CD4-positive, alpha-beta T cell treated with Interleukin-6 for 4 hours (primary cell): ENCODE measurements around the gene CADM1.

Experiments used
- DNase-seq: peaks from one replicate; pipeline ENCODE4 v3.0.0-alpha.2; 2020; ENCODE audit warnings: mixed read lengths

The CADM1 gene

GRCh38 chr11:115272925-115273324 is 231.3 kb downstream of the CADM1 start:
- DNase-seq, result no peak

- no peak for DNase-seq
Observed at GRCh38 chr11:115271643-115272042, 232.6 kb downstream of the CADM1 start.

- no peak for DNase-seq
Observed at GRCh38 chr11:115269191-115269950, 234.8 kb downstream of the CADM1 start.

DNA sequence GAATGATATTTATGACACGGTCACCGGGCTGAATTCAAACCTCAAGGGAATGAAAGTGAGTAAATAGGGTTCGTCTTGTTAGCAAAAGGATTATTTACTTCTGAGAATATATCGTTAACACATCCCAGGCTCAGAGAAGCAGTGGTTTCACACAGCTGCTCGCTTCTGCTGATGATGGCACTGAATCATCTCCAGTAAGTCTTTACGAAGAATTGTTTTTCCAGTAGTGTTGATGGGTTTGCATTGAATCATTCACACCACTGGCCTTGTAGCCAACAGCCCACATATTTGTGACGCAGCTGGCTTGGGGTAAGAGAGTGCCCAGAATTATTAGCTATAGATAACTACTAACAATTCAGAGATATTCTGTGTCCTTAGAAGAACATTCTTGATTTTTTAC is 236.3 kb downstream of the CADM1 start:
- DNase-seq, result no peak

DNA sequence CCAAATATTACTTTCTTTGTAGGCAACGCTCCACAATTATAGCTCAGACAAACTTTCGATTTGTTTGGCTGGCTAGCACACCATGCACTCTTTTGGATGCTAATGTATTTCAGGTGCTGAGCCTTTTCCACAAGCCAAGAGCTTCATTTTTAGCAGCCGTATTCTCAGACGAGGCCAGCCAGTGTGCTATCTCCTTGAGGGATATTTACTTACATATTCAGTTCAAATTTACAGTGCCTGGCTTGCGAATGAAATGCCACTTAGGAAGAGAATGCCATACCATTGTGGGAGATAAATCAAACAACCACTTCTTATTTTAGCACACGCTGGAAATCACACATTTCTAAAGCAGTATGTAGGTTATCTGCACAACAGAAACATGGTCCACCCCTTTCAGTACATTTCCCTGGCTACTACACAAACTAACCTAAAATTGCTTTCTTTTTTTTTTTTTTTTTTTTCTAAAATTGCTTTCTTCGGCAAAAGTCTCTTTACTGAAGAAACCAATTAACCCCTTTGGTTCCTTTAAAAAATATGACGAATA is 236.9 kb downstream of the CADM1 start:
- DNase-seq, result no peak

DNA sequence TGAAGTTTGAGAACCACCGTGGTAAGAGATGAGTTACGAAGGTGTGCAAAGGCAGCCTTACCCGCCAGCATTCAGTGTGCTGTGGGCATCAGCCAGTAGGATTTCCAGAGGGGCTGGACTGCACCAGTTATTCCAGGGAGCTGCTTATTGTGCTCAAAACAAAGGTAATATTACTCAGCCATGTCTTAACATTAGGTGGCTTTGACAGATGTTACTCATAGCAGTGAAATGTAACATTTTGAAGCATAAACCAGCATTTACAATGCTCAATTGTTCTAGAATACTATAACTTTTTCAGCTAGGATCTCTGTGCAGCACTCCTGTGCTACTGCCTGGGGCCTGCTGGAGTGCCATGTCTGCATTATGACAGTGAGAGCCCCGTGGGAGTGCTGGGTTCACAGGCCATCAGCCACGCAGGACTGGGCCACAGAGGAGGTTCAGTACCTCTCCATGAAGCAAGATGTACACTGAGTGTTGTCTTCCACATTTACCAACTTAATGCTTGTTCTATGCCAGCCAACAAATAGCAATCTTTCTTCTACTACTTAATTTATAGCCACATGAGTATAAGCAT is 238.1 kb downstream of the CADM1 start:
- no peak for DNase-seq

- no peak for DNase-seq
Observed at GRCh38 chr11:115263799-115264656, 240.2 kb downstream of the CADM1 start.

DNA sequence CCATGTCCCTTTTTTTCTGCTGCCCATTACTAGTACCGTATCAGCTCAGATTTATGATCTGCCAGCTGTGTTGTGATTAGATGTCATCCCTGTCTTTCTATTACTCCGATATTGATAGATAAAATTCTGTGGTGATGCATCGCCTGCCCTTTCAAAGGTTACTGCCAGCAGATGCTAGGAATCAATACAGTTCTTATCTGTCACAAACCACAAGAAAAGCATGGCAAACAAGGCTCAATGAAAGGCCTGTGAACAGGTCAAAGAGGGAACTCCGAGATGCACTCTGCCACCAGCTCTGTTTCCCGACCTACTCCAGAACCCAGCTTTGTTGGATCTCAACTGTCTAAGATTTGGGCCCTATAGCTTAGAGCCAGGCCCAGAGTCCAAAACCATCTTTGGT is 246.0 kb downstream of the CADM1 start:
- no peak for DNase-seq

- no peak for DNase-seq
Observed at GRCh38 chr11:115257678-115258077, 246.5 kb downstream of the CADM1 start.

DNA sequence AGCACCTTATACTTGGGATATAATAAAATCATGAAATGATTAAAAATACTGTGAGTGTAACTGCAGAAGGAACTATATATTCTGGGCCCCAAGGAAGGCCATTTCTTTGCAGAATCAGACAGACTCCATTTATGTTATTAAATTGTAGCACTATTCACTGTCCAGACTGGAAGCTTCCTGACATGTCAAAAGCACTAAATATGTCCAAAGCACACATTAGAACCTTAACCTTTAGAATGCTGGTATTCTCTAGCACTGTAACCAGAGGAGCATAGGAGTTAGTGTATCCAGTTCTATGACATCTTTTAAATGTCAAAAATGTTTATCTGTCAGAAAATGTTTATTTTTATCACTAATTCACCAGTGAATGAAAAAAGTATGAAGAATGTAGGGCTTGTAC is 246.9 kb downstream of the CADM1 start:
- no peak for DNase-seq

- no peak for DNase-seq
Observed at GRCh38 chr11:115256397-115257197, 247.6 kb downstream of the CADM1 start.

DNA sequence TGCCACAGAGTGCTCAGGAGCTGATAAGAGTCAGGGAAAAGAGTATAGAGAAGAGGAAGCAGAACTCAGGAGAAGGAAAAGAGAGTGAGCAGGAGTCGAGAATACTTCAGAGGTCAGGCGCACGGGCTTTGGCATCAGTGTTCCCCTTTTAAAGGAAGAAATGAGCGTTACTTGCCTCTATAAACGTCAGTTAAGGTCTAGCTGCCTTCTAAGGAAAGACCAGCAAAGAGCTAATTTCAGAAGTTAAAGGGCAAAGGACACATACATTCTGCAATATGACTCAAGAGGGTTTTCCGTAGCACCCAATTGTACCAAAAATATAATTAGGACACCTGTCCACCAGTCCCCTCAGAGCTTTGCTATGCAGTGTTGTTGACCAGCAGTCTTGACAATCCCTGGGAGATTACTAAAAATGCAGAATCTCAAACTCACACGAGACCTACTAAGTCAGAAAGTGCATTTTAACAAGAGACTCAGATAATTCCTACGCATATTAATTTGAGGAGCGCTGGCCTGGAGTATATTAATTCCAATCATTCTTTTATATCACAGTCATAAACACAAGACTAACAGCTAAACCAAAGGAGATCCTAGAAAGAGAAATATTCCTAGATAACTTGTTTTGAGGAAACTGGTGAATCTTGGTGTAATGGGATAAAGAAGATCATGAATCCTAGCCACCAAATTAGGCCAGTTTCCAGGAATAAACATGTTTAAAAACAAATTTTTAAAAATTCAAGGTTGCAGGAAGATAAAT is 249.0 kb downstream of the CADM1 start:
- DNase-seq, result no peak

DNA sequence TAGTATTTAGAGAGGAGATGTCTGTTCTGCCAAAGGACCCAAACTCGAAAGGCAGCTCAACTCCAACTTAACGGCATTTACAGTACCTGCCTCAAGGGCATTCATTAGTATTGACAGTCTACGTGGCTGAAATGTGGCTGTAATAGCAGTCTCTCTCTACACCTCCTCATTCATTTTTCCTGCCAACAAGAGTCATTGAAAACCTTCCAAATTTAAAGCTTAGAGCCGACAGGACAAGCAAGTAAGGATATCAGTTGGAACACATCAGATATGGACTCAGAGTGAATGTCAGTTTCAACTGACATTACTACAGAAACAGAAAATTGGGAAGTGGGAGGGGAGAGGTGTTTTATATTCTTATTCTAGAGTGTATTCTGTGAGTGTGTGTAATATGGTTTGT is 253.1 kb downstream of the CADM1 start:
- no peak for DNase-seq

DNA sequence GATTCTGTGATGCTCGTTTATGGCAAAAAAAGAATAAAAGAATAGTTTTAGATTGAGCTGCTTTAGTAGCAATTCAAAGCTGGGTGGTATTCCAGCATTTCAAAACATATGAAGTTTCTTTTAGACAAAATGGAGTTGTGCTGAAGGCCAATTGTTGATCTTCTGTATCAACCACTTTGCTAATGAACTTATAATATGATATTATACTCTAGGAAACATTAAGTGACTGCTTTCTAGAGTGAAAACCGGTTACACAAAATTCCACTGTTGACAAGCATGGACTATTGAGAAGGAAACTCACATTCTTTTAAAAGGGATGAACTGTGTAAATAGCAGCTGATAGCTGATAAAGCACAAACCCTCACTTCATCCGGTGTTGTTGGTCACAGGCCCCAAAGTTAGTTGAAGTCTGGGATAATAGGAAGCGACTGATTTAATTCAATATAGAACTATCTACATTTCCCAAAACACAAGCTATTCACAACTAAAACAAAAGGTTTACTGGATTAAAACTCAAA is 255.1 kb downstream of the CADM1 start:
- no peak for DNase-seq

GRCh38 chr11:115247953-115248352 is 256.3 kb downstream of the CADM1 start:
- DNase-seq, result no peak

GRCh38 chr11:115247361-115247760 is 256.9 kb downstream of the CADM1 start:
- no peak for DNase-seq

GRCh38 chr11:115244758-115245157 is 259.5 kb downstream of the CADM1 start:
- no peak for DNase-seq

GRCh38 chr11:115244296-115244695 is 259.9 kb downstream of the CADM1 start:
- DNase-seq, result no peak

GRCh38 chr11:115242982-115243381 is 261.2 kb downstream of the CADM1 start:
- DNase-seq, result no peak

- DNase-seq, result no peak
Observed at GRCh38 chr11:115241899-115242298, 262.3 kb downstream of the CADM1 start.

DNA sequence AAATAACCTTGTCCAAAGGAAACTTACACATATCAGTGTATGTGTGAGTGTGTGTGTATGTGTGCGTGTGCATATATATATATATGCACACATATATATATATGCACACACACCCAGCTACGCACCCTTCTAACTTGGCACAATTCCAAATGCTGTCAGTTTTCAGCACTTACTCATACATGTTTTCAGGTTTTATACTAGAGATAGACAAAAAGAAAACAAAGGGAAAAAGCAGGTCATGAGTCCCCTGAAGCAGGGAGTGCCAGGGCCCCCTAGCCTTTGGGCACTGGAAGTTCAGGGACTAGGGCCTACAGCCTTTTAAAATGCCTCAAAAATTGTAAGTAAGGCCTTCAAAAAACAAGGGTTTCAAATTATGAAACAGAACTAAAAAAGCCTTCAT is 265.4 kb downstream of the CADM1 start:
- DNase-seq, result no peak

DNA sequence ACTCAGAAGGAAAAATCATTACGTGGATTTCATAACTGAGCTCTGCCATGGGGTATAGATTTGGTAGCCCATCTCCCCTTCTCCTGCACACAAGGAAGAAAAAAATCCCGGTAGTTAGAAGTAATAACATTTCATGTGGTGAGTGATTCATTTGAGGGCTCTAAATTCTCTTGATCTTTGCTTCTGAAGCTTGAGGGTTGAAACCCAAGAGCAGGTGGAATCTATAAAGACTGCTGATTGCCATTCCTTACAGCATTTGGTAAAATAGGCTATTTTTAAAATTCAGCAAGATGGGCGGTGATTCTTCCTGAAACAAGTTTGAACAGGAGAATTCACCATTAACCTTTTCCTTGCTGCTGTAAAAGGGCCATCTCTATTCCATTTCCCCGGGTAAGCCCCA is 266.1 kb downstream of the CADM1 start:
- DNase-seq, result no peak
